H1 (cell line): ENCODE measurements around the gene LTBP1. TPM values are rescaled to one million over a fixed set of nuclear protein-coding genes. Genes with fewer than 3 reads are reported as not detected.

Experiments used
- CTCF ChIA-PET: fragments of 300-600 bp; sonication (Branson Sonifier 250); formaldehyde crosslinking; loops from one replicate; lab custom pipeline; 2021; ENCODE audit not compliant: partially characterized antibody; lab: Charles Lee
- POLR2A ChIA-PET: fragments of 300-600 bp; sonication (Branson Sonifier 250); formaldehyde crosslinking; loops from one replicate; lab custom pipeline; 2021; ENCODE audit warnings: inconsistent platforms; ENCODE audit not compliant: partially characterized antibody; lab: Charles Lee
- DNase-seq, 2 experiments: peaks; one replicate each; pipeline versions ENCODE4 v3.0.0 to v3.0.0-alpha.2; 2010 to 2022; ENCODE audit warnings: low spot score in 2 of 2, low read depth in 1 of 2, mixed read lengths in 1 of 2
- FAIRE-seq: peaks from 2 replicates; lab custom pipeline; 2011; peaks lifted over from hg19 to GRCh38; lab: Jason Lieb, UNC
- H2AFZ ChIP-seq: 2 replicates; pipeline ENCODE4 v1.8.1; 2012; ENCODE audit warnings: low read length, inconsistent platforms
- H2AK5ac ChIP-seq: 2 replicates; pipeline ENCODE4 v1.6.1; 2013; ENCODE audit warnings: low read depth, low read length
- H2BK120ac ChIP-seq: replicated peaks from 2 replicates; pipeline ENCODE3; 2013; ENCODE audit warnings: low read depth, low read length, inconsistent platforms
- H2BK12ac ChIP-seq: 2 replicates; pipeline ENCODE4 v1.6.1; 2013; ENCODE audit warnings: low read depth, low read length
- H2BK15ac ChIP-seq: 2 replicates; pipeline ENCODE4 v1.6.1; 2013; ENCODE audit warnings: low read length
- H2BK20ac ChIP-seq: 2 replicates; pipeline ENCODE4 v1.6.1; 2013; ENCODE audit warnings: low read length
- H2BK5ac ChIP-seq: 2 replicates; pipeline ENCODE4 v1.6.1; 2013; ENCODE audit warnings: low read depth, low read length
- H3K14ac ChIP-seq: 2 replicates; pipeline ENCODE4 v1.6.1; 2013; ENCODE audit warnings: inconsistent platforms; ENCODE audit not compliant: insufficient read length
- H3K18ac ChIP-seq: 2 replicates; pipeline ENCODE4 v1.6.1; 2013; ENCODE audit warnings: low read length; ENCODE audit errors: extremely low read depth
- H3K23ac ChIP-seq: 2 replicates; pipeline ENCODE4 v1.6.1; 2013; ENCODE audit warnings: inconsistent platforms; ENCODE audit not compliant: insufficient read length
- H3K23me2 ChIP-seq: 2 replicates; pipeline ENCODE4 v1.6.1; 2013; ENCODE audit warnings: low read depth, low read length
- H3K27ac ChIP-seq: 2 replicates; pipeline ENCODE4 v1.6.1; 2011; ENCODE audit warnings: low read depth, low read length, inconsistent platforms
- H3K27me3 ChIP-seq, 4 experiments: replicated peaks in 1 of 4; 1 replicate in 1 of 4; 2 replicates in 3 of 4; pipeline versions ENCODE4 v1.6.1 to v1.8.1; 2011 to 2013; ENCODE audit warnings: low read length in 3 of 4, mild to moderate bottlenecking in 3 of 4, inconsistent platforms in 2 of 4, mixed read lengths in 2 of 4, moderate library complexity in 1 of 4; ENCODE audit not compliant: control insufficient read depth in 3 of 4, insufficient read depth in 3 of 4; ENCODE audit errors: extremely low read depth in 1 of 4
- H3K36me3 ChIP-seq, 4 experiments: 2 replicates each; pipeline versions ENCODE4 v1.6.1 to v1.8.1; 2011 to 2013; ENCODE audit warnings: mild to moderate bottlenecking in 4 of 4, low read length in 3 of 4, moderate library complexity in 2 of 4, control low read depth in 1 of 4, inconsistent platforms in 1 of 4; ENCODE audit not compliant: insufficient read depth in 4 of 4, control insufficient read depth in 2 of 4
- H3K4ac ChIP-seq: replicated peaks from 2 replicates; pipeline ENCODE3; 2013; ENCODE audit warnings: low read length, low read depth, mixed read lengths, inconsistent platforms; ENCODE audit not compliant: insufficient read length
- H3K4me1 ChIP-seq, 4 experiments: replicated peaks in 1 of 4; 1 replicate in 1 of 4; 2 replicates in 3 of 4; pipeline versions ENCODE4 v1.6.1 to v1.8.1; 2011 to 2013; ENCODE audit warnings: low read length in 3 of 4, inconsistent platforms in 2 of 4, mixed read lengths in 1 of 4; ENCODE audit not compliant: insufficient read depth in 4 of 4, control insufficient read depth in 3 of 4
- H3K4me2 ChIP-seq, 2 experiments: 2 replicates each; pipeline versions ENCODE4 v1.6.1 to v1.8.1; 2011 to 2013; ENCODE audit warnings: low read depth in 2 of 2, low read length in 2 of 2, control low read depth in 1 of 2, inconsistent platforms in 1 of 2, mild to moderate bottlenecking in 1 of 2; ENCODE audit not compliant: insufficient read depth in 1 of 2
- H3K4me3 ChIP-seq, 4 experiments: fragments of 200-600, 300-600 bp in 1 of 4; sonication (generic), shearing (Covaris generic), sonication (Bioruptor Twin) in 1 of 4; 2 replicates each; pipeline versions ENCODE4 v1.5.1 to v1.8.1; 2011 to 2016; ENCODE audit warnings: low read length in 4 of 4, low read depth in 3 of 4, control low read depth in 2 of 4, inconsistent platforms in 2 of 4, mild to moderate bottlenecking in 2 of 4, mixed read lengths in 1 of 4, moderate library complexity in 1 of 4; ENCODE audit not compliant: insufficient read depth in 2 of 4; ENCODE audit errors: extremely low read depth in 1 of 4
- H3K56ac ChIP-seq: replicated peaks from 2 replicates; pipeline ENCODE3; 2013; ENCODE audit warnings: low read depth, mild to moderate bottlenecking, mixed read lengths, low read length, inconsistent platforms; ENCODE audit not compliant: insufficient read length
- H3K79me1 ChIP-seq: 2 replicates; pipeline ENCODE4 v1.6.1; 2013; ENCODE audit warnings: low read depth, low read length, control low read depth
- H3K79me2 ChIP-seq, 2 experiments: 2 replicates each; pipeline versions ENCODE4 v1.6.1 to v1.8.1; 2012 to 2013; ENCODE audit warnings: low read length in 2 of 2, mild to moderate bottlenecking in 2 of 2, inconsistent platforms in 1 of 2; ENCODE audit not compliant: insufficient read depth in 2 of 2, control insufficient read depth in 1 of 2
- H3K9ac ChIP-seq, 4 experiments: replicated peaks in 1 of 4; 1 replicate in 1 of 4; 2 replicates in 3 of 4; pipeline versions ENCODE4 v1.6.1 to v1.8.1; 2011 to 2013; ENCODE audit warnings: low read depth in 3 of 4, low read length in 3 of 4, control low read depth in 2 of 4, mild to moderate bottlenecking in 2 of 4, moderate library complexity in 2 of 4, inconsistent platforms in 1 of 4; ENCODE audit errors: extremely low read depth in 1 of 4
- H3K9me3 ChIP-seq, 2 experiments: 2 replicates each; pipeline versions ENCODE4 v1.6.1 to v1.8.1; 2012 to 2013; ENCODE audit warnings: mild to moderate bottlenecking in 2 of 2, moderate library complexity in 2 of 2, control low read depth in 1 of 2, inconsistent platforms in 1 of 2, low read depth in 1 of 2, low read length in 1 of 2, mixed read lengths in 1 of 2; ENCODE audit not compliant: insufficient read depth in 2 of 2
- H4K20me1 ChIP-seq, 2 experiments: replicated peaks in 1 of 2; 2 replicates each; pipeline versions ENCODE3 to v1.8.1; 2011 to 2013; ENCODE audit warnings: inconsistent platforms in 2 of 2, low read length in 2 of 2, mild to moderate bottlenecking in 1 of 2; ENCODE audit not compliant: insufficient read depth in 2 of 2, control insufficient read depth in 1 of 2
- H4K5ac ChIP-seq: 2 replicates; pipeline ENCODE4 v1.6.1; 2013; ENCODE audit warnings: low read length, low read depth, mixed read lengths, inconsistent platforms; ENCODE audit not compliant: insufficient read length
- H4K8ac ChIP-seq: 2 replicates; pipeline ENCODE4 v1.8.0; 2013; ENCODE audit warnings: mild to moderate bottlenecking, moderate library complexity, low read length, inconsistent platforms; ENCODE audit not compliant: insufficient read depth; ENCODE audit errors: extremely low read depth
- H4K91ac ChIP-seq: replicated peaks from 2 replicates; pipeline ENCODE3; 2013; ENCODE audit warnings: low read length, mixed read lengths, inconsistent platforms; ENCODE audit not compliant: insufficient read length
- BRCA1 ChIP-seq: IDR thresholded peaks from 2 replicates; pipeline ENCODE4 v1.6.1; 2012; ENCODE audit warnings: low read depth, low read length, improper control_type of control experiment
- GABPA ChIP-seq: IDR thresholded peaks from 2 replicates; pipeline ENCODE4 v1.6.1; 2011; ENCODE audit warnings: mild to moderate bottlenecking, low read length, moderate library complexity, borderline replicate concordance; ENCODE audit not compliant: insufficient read depth
- KDM5A ChIP-seq: fragments of 200-600 bp; IDR thresholded peaks from 2 replicates; pipeline ENCODE4 v1.7.1; 2012; ENCODE audit warnings: mild to moderate bottlenecking, low read length, inconsistent platforms, mixed read lengths
- MAFK ChIP-seq: IDR thresholded peaks from 2 replicates; pipeline ENCODE4 v1.6.1; 2012; ENCODE audit warnings: low read depth, mild to moderate bottlenecking, improper control_type of control experiment, low read length
- NANOG ChIP-seq: IDR thresholded peaks from 2 replicates; pipeline ENCODE4 v1.6.1; 2011; ENCODE audit warnings: low read length, low read depth, mild to moderate bottlenecking, inconsistent platforms; ENCODE audit not compliant: insufficient read depth, poor library complexity, severe bottlenecking
- PHF8 ChIP-seq: fragments of 200-600 bp; sonication (generic); conservative IDR thresholded peaks from 2 replicates; pipeline ENCODE4 v1.7.1; 2012; ENCODE audit warnings: low read depth, mild to moderate bottlenecking, inconsistent platforms, low read length, moderate library complexity
- POU5F1 ChIP-seq: IDR thresholded peaks from 2 replicates; pipeline ENCODE4 v1.6.1; 2011; ENCODE audit warnings: low read depth, mild to moderate bottlenecking, low read length, moderate library complexity
- SIN3A ChIP-seq, 2 experiments: IDR thresholded peaks in 1 of 2; conservative IDR thresholded peaks in 1 of 2; 2 replicates each; pipeline ENCODE4 v1.6.1; 2011 to 2012; ENCODE audit warnings: low read length in 2 of 2, improper control_type of control experiment in 1 of 2, low read depth in 1 of 2, mild to moderate bottlenecking in 1 of 2
- SP2 ChIP-seq: IDR thresholded peaks from 2 replicates; pipeline ENCODE4 v1.6.1; 2012; ENCODE audit warnings: mild to moderate bottlenecking, low read length, inconsistent platforms
- SP4 ChIP-seq: IDR thresholded peaks from 2 replicates; pipeline ENCODE4 v1.6.1; 2012; ENCODE audit warnings: low read length, inconsistent platforms
- TAF1 ChIP-seq: IDR thresholded peaks from 2 replicates; pipeline ENCODE4 v1.6.1; 2011; ENCODE audit warnings: mild to moderate bottlenecking, low read depth, low read length
- WGBS, 2 experiments: shearing (Covaris generic) in 1 of 2; methylation state at CpG; one replicate each; pipeline versions ENCODE4 v1.1.6 to v1.1.7; 2013 to 2015; ENCODE audit warnings: low lambda C conversion rate in 2 of 2, mixed read lengths in 2 of 2, inconsistent platforms in 1 of 2, low coverage in 1 of 2, missing lambda C conversion rate in 1 of 2; ENCODE audit not compliant: insufficient replicate concordance in 2 of 2, insufficient coverage in 1 of 2, insufficient read length in 1 of 2; ENCODE audit errors: extremely low coverage in 1 of 2, missing lambda C conversion rate in 1 of 2; 5-methylcytosine and 5-hydroxymethylcytosine counted together
- polyA plus RNA-seq, 7 experiments: library from polyadenylated mRNA; depleted of rRNA in 3 of 7; stranded (reverse) in 5 of 7; unstranded in 2 of 7; fragments of >200 nt in 5 of 7; fragments of 200-250 nt in 2 of 7; gene quantifications; 1 replicate in 5 of 7; 2 replicates in 1 of 7; 4 replicates in 1 of 7; pipeline versions ENCODE4 v1.2.1 to v1.2.3, GENCODE V29; 2011 to 2013; ENCODE audit warnings: missing spikeins in 2 of 7, mixed read lengths in 2 of 7
- total RNA-seq: library from RNA; stranded (reverse); fragmentation: NEBNext Ultra II Directional; extraction: Animal tissue kit (Norgen Biotek cat#: 25700); gene quantifications from 2 replicates; pipeline ENCODE4 v1.2.1, GENCODE V29; 2021
- TF ChIP-seq, protein P1 (sequence below), 3 experiments: IDR thresholded peaks; 1 replicate in 2 of 3; 2 replicates in 1 of 3; pipeline versions ENCODE4 v1.5.1 to v1.6.1; 2011; ENCODE audit warnings: low read length in 3 of 3, mild to moderate bottlenecking in 3 of 3, inconsistent platforms in 2 of 3, low read depth in 1 of 3, moderate library complexity in 1 of 3; ENCODE audit not compliant: insufficient read depth in 1 of 3; ENCODE audit errors: control extremely low read depth in 1 of 3

Gene LTBP1
- total and polyA plus RNA-seq, 2 of the 8 experiments (the other 6 are each of a cell fraction or from before 2014, with no cell fraction given): 15.4 to 24.7 TPM

DNA sequence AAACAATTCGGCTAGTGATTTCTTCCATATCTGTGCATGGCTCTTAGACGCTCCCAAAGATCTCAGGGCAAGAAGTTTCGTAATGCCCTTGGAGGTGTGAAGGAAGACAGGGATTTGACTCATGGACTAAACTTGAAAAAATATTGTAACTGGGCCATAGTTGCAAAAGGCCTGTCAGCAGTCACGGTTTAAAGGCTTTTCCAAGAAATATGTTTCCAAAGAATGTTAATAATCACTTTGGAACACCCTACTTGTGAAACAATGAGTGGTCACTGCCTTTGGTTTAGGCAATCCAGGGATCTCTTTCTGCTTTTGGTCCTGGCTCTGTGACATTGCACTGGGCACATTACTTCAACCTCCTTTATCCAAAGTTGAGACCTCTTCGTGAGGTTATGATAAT lies 427.2 kb downstream of the LTBP1 start:
- no peak for DNase-seq
- no peaks in the 10 kb centered on the region for H3K27me3 ChIP-seq
- no peaks in the 10 kb centered on the region; a peak in 1 of 7 replicates for H3K4me1 ChIP-seq
- CTCF ChIA-PET: interaction anchor here (0.8 to 0.9 kb wide), 2 partner anchors 31 to 250 kb away, joined by 3 to 4 read pairs; no protein-coding TSS in a partner anchor
- no peak for FAIRE-seq
- H2BK12ac ChIP-seq: no peak overlapping the region
- H3K56ac ChIP-seq: no peak overlapping the region
- no peaks in the 10 kb centered on the region for H3K79me1 ChIP-seq
- no peak overlapping the region for H4K5ac ChIP-seq
- H3K79me2 ChIP-seq: no peaks in the 10 kb centered on the region
- H2BK5ac ChIP-seq: no peak overlapping the region
- H3K36me3 ChIP-seq: no peaks in the 10 kb centered on the region
- H2AK5ac ChIP-seq: no peak overlapping the region
- H4K8ac ChIP-seq: no peak overlapping the region
- H3K4me2 ChIP-seq: no peak overlapping the region
- no peak overlapping the region for H3K4me3 ChIP-seq
- no peak overlapping the region for H4K91ac ChIP-seq
- H2BK120ac ChIP-seq: no peak overlapping the region
- H2BK20ac ChIP-seq: no peak overlapping the region
- POLR2A ChIA-PET: no interaction called here
- no peak overlapping the region for H2BK15ac ChIP-seq
- H3K27ac ChIP-seq: no peak overlapping the region
- 89% methylated on average over 5 of the region's 5 CpGs; no CpG with 5 or more reads in 1 of the 2 experiments for WGBS, 2 experiments
- H3K14ac ChIP-seq: no peak overlapping the region
- no peak overlapping the region for H3K18ac ChIP-seq
- H3K23me2 ChIP-seq: no peaks in the 10 kb centered on the region
- no peak overlapping the region for H3K4ac ChIP-seq
- H3K23ac ChIP-seq: no peak overlapping the region
- no peak overlapping the region for H2AFZ ChIP-seq
- no peaks in the 10 kb centered on the region for H3K9me3 ChIP-seq
- H4K20me1 ChIP-seq: no peaks in the 10 kb centered on the region
- H3K9ac ChIP-seq: no peak overlapping the region
- no peak for TF ChIP-seq POU5F1
- TF ChIP-seq KDM5A: no peak
- TF ChIP-seq TAF1: no peak
- no peak for TF ChIP-seq SIN3A (conservative IDR thresholded peaks at IDR 0.05 in 1 of 2, IDR thresholded peaks at IDR 0.05 in 1 of 2; ENCODE audit: low read depth in 1 of 2, low read length in 2 of 2)
- no peak for TF ChIP-seq BRCA1
- no peak for TF ChIP-seq SP4
- TF ChIP-seq GABPA: no peak
- no peak for TF ChIP-seq SP2
- TF ChIP-seq NANOG: no peak
- TF ChIP-seq MAFK: no peak
- no peak for TF ChIP-seq PHF8
- TF ChIP-seq, protein P1, sequence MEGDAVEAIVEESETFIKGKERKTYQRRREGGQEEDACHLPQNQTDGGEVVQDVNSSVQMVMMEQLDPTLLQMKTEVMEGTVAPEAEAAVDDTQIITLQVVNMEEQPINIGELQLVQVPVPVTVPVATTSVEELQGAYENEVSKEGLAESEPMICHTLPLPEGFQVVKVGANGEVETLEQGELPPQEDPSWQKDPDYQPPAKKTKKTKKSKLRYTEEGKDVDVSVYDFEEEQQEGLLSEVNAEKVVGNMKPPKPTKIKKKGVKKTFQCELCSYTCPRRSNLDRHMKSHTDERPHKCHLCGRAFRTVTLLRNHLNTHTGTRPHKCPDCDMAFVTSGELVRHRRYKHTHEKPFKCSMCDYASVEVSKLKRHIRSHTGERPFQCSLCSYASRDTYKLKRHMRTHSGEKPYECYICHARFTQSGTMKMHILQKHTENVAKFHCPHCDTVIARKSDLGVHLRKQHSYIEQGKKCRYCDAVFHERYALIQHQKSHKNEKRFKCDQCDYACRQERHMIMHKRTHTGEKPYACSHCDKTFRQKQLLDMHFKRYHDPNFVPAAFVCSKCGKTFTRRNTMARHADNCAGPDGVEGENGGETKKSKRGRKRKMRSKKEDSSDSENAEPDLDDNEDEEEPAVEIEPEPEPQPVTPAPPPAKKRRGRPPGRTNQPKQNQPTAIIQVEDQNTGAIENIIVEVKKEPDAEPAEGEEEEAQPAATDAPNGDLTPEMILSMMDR (IDR thresholded peaks at IDR 0.05; ENCODE audit: control extremely low read depth in 1 of 3, insufficient read depth in 1 of 3, low read depth in 1 of 3, low read length in 3 of 3): no peak
